ENCODE measurements around the gene PCMTD2. TPM values are rescaled to one million over a fixed set of nuclear protein-coding genes. Genes with fewer than 3 reads are reported as not detected.

Gene PCMTD2
- total RNA-seq, 1 donor from 2014 or later, result 94.6 TPM

DNA sequence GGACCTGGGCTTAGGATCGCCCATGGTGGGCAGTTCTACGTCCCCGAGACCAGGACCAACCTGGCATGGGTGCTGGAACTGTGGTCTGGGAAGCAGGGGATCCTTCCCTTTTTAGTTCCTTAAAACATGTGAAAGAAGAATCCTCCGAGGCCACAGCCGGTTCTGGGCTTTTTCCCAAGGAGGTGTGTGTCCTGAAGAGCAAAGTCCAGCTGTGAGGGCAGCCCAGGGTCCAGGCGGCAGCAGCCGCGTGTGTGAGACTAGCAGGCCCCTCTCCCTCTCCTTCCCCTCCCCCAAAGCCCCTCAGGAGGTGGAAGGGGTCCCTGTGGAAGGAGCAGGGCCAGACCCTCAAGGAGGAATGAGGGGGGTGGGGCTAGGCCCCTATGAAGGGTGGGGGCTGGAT, 35.1 kb upstream of the PCMTD2 start:
- TF ChIP-seq, protein P1, sequence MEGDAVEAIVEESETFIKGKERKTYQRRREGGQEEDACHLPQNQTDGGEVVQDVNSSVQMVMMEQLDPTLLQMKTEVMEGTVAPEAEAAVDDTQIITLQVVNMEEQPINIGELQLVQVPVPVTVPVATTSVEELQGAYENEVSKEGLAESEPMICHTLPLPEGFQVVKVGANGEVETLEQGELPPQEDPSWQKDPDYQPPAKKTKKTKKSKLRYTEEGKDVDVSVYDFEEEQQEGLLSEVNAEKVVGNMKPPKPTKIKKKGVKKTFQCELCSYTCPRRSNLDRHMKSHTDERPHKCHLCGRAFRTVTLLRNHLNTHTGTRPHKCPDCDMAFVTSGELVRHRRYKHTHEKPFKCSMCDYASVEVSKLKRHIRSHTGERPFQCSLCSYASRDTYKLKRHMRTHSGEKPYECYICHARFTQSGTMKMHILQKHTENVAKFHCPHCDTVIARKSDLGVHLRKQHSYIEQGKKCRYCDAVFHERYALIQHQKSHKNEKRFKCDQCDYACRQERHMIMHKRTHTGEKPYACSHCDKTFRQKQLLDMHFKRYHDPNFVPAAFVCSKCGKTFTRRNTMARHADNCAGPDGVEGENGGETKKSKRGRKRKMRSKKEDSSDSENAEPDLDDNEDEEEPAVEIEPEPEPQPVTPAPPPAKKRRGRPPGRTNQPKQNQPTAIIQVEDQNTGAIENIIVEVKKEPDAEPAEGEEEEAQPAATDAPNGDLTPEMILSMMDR (IDR thresholded peaks at IDR 0.05), result no peak
- DNase-seq (ENCODE audit: extremely low spot score, unreplicated experiment), result no peak
- Mint-ChIP-seq H3K27ac (ENCODE audit: unreplicated experiment) (no peak overlapping the region), H3K27me3 (ENCODE audit: unreplicated experiment) (peaks cover 16% of the 10 kb centered on the region), H3K4me1 (ENCODE audit: unreplicated experiment) (peaks cover 20% of the 10 kb centered on the region), H3K36me3 (ENCODE audit: unreplicated experiment) (no peaks in the 10 kb centered on the region), H3K9me3 (ENCODE audit: unreplicated experiment) (no peaks in the 10 kb centered on the region), H3K4me3 (ENCODE audit: unreplicated experiment) (no peak overlapping the region)

DNA sequence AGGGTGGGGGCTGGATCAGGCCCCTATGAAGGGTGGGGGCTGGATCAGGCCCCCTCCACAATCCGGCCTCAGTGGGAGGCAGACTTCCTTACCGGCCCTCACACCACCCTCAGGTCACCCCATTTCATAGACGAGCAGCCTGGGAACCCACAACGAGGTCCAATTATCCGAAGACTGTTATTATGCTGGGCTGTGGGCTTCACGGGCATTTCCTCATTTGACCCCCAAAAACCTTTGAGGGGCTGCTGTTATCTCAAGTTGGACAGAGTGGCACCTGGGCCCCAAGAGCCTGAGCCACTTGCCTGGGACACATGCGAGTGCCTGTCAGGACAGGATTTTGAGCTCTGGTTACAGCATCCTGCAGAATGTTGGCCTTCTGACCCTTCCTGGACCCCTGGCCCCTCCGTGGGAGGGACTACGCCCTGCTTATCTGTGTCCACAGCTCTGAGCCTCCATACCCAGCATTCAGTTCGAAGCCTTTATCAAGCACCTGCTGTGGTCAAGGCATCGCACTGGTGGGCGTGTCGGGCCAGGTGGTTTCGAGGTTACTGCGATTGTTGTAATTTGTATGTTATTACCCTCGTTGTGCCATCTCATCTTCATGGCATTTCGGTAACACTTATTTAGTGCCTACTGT, 34.5 kb upstream of the PCMTD2 start:
- no peak overlapping the region for H3K27ac Mint-ChIP-seq (ENCODE audit: unreplicated experiment)
- TF ChIP-seq, protein P1 (IDR thresholded peaks at IDR 0.05), result no peak
- H3K36me3 Mint-ChIP-seq (ENCODE audit: unreplicated experiment), result no peaks in the 10 kb centered on the region
- peaks cover 16% of the 10 kb centered on the region for H3K27me3 Mint-ChIP-seq (ENCODE audit: unreplicated experiment)
- peaks cover 20% of the 10 kb centered on the region for H3K4me1 Mint-ChIP-seq (ENCODE audit: unreplicated experiment)
- no peak for DNase-seq (ENCODE audit: extremely low spot score, unreplicated experiment)
- H3K9me3 Mint-ChIP-seq (ENCODE audit: unreplicated experiment), result no peaks in the 10 kb centered on the region
- H3K4me3 Mint-ChIP-seq (ENCODE audit: unreplicated experiment), result no peak overlapping the region

DNA sequence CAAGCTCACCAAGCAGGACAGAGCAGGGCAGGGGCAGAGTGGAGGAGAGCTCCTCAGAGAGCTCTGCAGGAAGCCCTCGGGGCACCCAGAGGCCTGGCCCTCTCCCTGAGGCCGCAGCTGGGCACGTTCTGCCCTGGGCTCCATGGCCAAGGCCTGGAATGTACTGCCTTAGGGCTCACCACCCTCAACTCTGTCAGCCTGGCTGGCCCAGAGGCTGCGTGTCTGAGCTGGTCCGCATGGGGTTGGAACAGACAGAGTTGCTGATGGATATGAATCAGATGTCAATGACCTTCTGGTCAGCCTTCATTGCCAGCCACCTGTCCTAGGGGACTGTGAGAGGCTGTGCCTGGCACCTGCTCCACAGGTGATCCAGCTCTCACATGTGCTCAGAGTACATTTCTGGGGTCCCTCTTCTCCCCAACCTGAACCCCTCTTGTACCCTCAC, 33.2 kb upstream of the PCMTD2 start:
- H3K4me3 Mint-ChIP-seq (ENCODE audit: unreplicated experiment), result no peak overlapping the region
- H3K36me3 Mint-ChIP-seq (ENCODE audit: unreplicated experiment), result no peaks in the 10 kb centered on the region
- TF ChIP-seq, protein P1 (IDR thresholded peaks at IDR 0.05), result no peak
- H3K27me3 Mint-ChIP-seq (ENCODE audit: unreplicated experiment), result peaks cover 16% of the 10 kb centered on the region
- DNase-seq (ENCODE audit: extremely low spot score, unreplicated experiment), result no peak
- H3K27ac Mint-ChIP-seq (ENCODE audit: unreplicated experiment), result no peak overlapping the region
- no peaks in the 10 kb centered on the region for H3K9me3 Mint-ChIP-seq (ENCODE audit: unreplicated experiment)
- H3K4me1 Mint-ChIP-seq (ENCODE audit: unreplicated experiment), result peaks cover 20% of the 10 kb centered on the region

DNA sequence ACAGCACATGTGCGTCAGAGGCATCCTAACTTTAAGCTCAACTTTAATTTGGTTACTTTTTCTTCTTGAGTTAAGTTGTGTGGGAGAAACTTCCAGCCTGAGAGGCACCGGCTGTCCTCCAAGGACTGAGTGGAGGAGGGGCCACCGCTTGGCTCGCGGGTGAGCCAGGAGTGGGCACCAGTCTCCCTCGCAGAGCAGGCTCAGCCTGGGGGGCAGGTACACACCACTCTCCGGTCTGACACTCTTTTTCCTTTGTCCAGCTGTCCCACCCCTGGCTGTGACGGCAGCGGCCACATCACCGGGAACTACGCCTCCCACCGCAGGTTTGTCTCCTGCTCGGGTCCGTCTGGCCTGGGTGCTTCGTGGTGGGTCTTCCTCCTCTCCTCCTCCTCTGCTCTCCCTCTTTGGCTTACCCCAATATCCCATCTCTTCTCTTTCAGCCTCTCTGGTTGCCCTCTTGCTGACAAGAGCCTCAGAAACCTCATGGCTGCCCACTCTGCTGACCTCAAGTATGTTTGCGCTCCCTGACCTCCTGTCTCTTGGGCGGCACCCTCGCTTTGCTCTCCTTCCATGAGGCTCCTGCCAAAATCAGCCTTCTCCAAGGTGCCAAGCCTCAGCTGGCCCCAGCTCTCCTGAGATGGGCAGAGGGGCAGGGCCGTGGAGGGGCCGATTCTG, 32.6 kb upstream of the PCMTD2 start:
- H3K36me3 Mint-ChIP-seq (ENCODE audit: unreplicated experiment), result no peaks in the 10 kb centered on the region
- H3K4me3 Mint-ChIP-seq (ENCODE audit: unreplicated experiment), result no peak overlapping the region
- H3K27me3 Mint-ChIP-seq (ENCODE audit: unreplicated experiment), result peaks cover 14% of the 10 kb centered on the region
- no peak overlapping the region for H3K27ac Mint-ChIP-seq (ENCODE audit: unreplicated experiment)
- peaks cover 20% of the 10 kb centered on the region for H3K4me1 Mint-ChIP-seq (ENCODE audit: unreplicated experiment)
- DNase-seq (ENCODE audit: extremely low spot score, unreplicated experiment), result no peak
- H3K9me3 Mint-ChIP-seq (ENCODE audit: unreplicated experiment), result no peaks in the 10 kb centered on the region
- TF ChIP-seq, protein P1 (IDR thresholded peaks at IDR 0.05), result no peak

DNA sequence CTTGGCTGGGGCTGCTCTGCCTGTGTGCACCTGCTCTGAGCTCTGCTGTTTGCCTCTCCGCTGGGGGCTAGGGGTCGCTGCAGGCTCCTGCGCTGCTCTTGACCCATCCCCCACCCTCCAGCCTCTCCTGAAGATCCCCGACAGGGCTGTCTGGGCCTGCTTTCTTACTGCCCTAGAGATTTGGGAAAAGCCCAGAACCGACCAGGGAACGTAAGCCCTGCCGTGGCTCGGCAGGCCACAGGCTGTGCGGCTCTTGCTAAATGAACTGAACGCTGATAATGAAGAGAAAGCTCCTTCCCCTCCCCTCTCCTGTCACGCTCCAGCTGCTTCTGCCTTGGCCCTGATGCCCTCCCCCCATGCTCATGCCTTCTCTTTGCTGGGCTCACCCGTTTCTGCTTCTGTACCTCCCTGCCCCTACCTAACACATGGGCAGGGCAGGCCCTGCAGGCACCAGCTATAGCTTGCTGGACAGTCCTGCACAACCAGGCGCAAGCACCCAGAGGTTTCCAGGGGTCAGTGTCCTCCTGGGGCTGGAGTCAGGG, 32.0 kb upstream of the PCMTD2 start:
- H3K4me3 Mint-ChIP-seq (ENCODE audit: unreplicated experiment), result no peak overlapping the region
- H3K4me1 Mint-ChIP-seq (ENCODE audit: unreplicated experiment), result peaks cover 20% of the 10 kb centered on the region
- DNase-seq (ENCODE audit: extremely low spot score, unreplicated experiment), result no peak

More for the DNA sequence above, 32.0 kb upstream of the PCMTD2 start:
- H3K9me3 Mint-ChIP-seq (ENCODE audit: unreplicated experiment), result no peaks in the 10 kb centered on the region
- TF ChIP-seq, protein P1 (IDR thresholded peaks at IDR 0.05), result peak; percentile 33
- H3K27me3 Mint-ChIP-seq (ENCODE audit: unreplicated experiment), result peaks cover 13% of the 10 kb centered on the region
- no peaks in the 10 kb centered on the region for H3K36me3 Mint-ChIP-seq (ENCODE audit: unreplicated experiment)
- H3K27ac Mint-ChIP-seq (ENCODE audit: unreplicated experiment), result peak overlapping the region; percentile 24

Data from osteocyte (in vitro differentiated cells).